ENCODE data around the gene SGSM1. TPM values are rescaled to one million over a fixed set of nuclear protein-coding genes. Genes with fewer than 3 reads are reported as not detected.

The SGSM1 gene
- total RNA-seq, 1 experiment from 2014 or later, result 4.3 TPM

- H3K27ac Mint-ChIP-seq, result peak overlapping the region in 2 of 3 experiments; percentile 14 to 84; a peak in 1 of 7 replicates
- H2AK5ac ChIP-seq (ENCODE audit: insufficient read length, low read length), result no peak overlapping the region
- H2BK120ac ChIP-seq (ENCODE audit: low read depth, low read length, poor library complexity, severe bottlenecking), result no peak overlapping the region
- TF ChIP-seq CTCF (conservative IDR thresholded peaks at IDR 0.05), result no peak
- H4K91ac ChIP-seq (ENCODE audit: insufficient read length, low read depth, low read length), result no peak overlapping the region
- H3K27ac ChIP-seq (ENCODE audit: insufficient read length, low read depth, low read length), result no peak overlapping the region
- no peak overlapping the region for H3T11ph ChIP-seq (ENCODE audit: low read length)
- peaks cover 28 to 39% of the 10 kb centered on the region in 2 experiments for H3K4me1 Mint-ChIP-seq
- H3K23ac ChIP-seq (ENCODE audit: insufficient read length, low read depth, low read length), result no peak overlapping the region
- peaks cover 3% of the 10 kb centered on the region for H3K4me1 ChIP-seq (ENCODE audit: insufficient read depth, low read length)
- no peaks in the 10 kb centered on the region for H3K23me2 ChIP-seq (ENCODE audit: insufficient read length, low read depth, low read length, poor library complexity, severe bottlenecking)
- no peaks in the 10 kb centered on the region for H4K20me1 ChIP-seq (ENCODE audit: control insufficient read depth, insufficient read depth, insufficient read length)
- H3K79me2 ChIP-seq (ENCODE audit: insufficient read depth, low read length), result no peaks in the 10 kb centered on the region
- H3K27me3 ChIP-seq (ENCODE audit: insufficient read depth, low read length), result no peaks in the 10 kb centered on the region
- H3K56ac ChIP-seq (ENCODE audit: insufficient read length, low read depth, low read length), result no peak overlapping the region
- no peak overlapping the region for H3K4ac ChIP-seq (ENCODE audit: low read depth, low read length)
- no peak for DNase-seq
- no peaks in the 10 kb centered on the region for H3K9me3 Mint-ChIP-seq
- H2BK12ac ChIP-seq (ENCODE audit: insufficient read length, low read depth, low read length), result no peak overlapping the region
- no peak overlapping the region for H2BK5ac ChIP-seq (ENCODE audit: insufficient read length, low read length)
- H2BK20ac ChIP-seq (ENCODE audit: low read depth, low read length, poor library complexity, severe bottlenecking), result no peak overlapping the region
- H4K8ac ChIP-seq (replicated peaks; ENCODE audit: insufficient read length, low read depth, low read length), result no peak overlapping the region
- H3K18ac ChIP-seq (ENCODE audit: insufficient read length, low read depth, low read length), result no peak overlapping the region
- no peaks in the 10 kb centered on the region for H3K27me3 Mint-ChIP-seq (ENCODE audit: low read depth)
- no CpG with 5 or more reads among the region's 3 CpGs for WGBS (ENCODE audit: extremely low coverage, insufficient read length, low lambda C conversion rate)
- H2AFZ ChIP-seq (ENCODE audit: low read length), result no peak overlapping the region
- H3K9me3 ChIP-seq (ENCODE audit: control insufficient read depth, low read depth, low read length), result no peaks in the 10 kb centered on the region
- no peak overlapping the region for H3K4me2 ChIP-seq (ENCODE audit: insufficient read depth, insufficient read length, low read length)
- no peaks in the 10 kb centered on the region for H3K79me1 ChIP-seq (ENCODE audit: insufficient read depth, low read depth, low read length, poor library complexity, severe bottlenecking)
- no peak overlapping the region for H2BK15ac ChIP-seq (ENCODE audit: low read depth, low read length)
- H3K4me3 Mint-ChIP-seq, result no peak overlapping the region
- H3K14ac ChIP-seq (ENCODE audit: insufficient read depth, low read length), result no peak overlapping the region
- H3K9ac ChIP-seq (ENCODE audit: extremely low read depth, insufficient read length, low read length), result no peak overlapping the region
- peaks cover 0 to 13% (median 3%) of the 10 kb centered on the region in 3 experiments; a peak in 4 of 7 replicates for H3K36me3 Mint-ChIP-seq (ENCODE audit: insufficient read depth in 1 of 3, low read depth in 3 of 3)
- H4K5ac ChIP-seq (ENCODE audit: insufficient read length, low read depth, low read length), result no peak overlapping the region
Measured at GRCh38 chr22:24964441-24964840, 158.4 kb downstream of the SGSM1 start.
